HG03045 (cell line): ENCODE results near the gene DPF1.
"Not testable (repeated sequence)": the region's sequence is repeated elsewhere in the genome, so short reads cannot be mapped to it uniquely, and the experiment has no call there.

ENCODE experiments used
- ATAC-seq: cut with Tn5 transposase; IDR thresholded peaks from one replicate; pipeline ENCODE4 v1.9.1; 2021; ENCODE audit warnings: mild to moderate bottlenecking, moderate library complexity; ENCODE audit not compliant: unreplicated experiment

Gene DPF1

GRCh38 chr19:38224014-38224862, at the start of gene DPF1:
TSS of gene DPF1 (minus strand) at chr19:38224222. CDS start at chr19:38224142, 80 bp downstream.
- peak; percentile 65 for ATAC-seq

DNA sequence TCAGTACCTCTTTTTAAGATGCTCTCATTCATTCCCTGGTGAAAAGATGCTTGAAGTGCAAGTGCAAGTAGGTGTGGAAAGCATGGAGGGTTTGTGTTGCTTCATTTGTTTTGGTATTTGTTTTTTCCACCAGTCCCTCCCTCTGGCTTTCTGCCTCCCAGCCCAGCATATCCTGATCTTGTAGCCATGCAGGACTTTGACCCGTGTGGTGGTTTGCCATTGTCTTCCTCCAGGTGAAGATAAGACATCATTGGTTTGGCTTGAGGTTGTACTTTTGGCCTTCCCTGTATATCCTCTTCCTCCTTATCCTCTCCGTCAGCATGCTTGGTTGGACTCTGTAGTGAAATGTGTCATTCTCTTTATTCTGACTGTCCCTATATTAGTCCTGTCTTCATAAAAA, 49.5 kb upstream of the DPF1 start:
- ATAC-seq: no peak

DNA sequence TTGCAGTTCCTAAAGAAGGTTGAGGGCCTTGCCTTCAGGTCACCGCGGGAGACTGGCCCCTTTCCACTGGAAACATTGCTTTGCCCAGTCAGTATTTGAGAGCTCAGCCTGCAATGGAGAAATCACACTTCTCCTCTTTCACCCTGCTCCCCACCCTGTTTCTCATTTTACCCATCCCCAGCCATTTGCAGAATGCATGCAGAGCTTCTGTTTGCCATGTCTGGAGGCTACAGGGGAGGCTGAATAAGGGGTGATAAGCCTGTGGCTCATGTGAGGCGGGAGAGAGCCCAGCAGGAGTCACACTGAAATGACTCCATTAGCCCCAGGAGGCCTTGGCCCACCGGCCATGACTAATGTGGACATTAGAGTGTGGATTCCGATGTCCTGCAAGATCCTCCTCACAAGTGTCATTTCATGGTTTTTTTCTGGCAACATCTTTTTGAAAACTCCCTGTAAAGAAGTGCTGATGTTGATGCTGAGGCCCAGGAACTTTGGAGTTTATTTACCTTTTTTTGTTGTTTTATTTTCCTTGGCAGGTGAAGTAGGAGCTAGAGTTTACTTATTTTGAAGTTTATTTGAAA, 46.7 kb upstream of the DPF1 start:
- ATAC-seq: no peak

DNA sequence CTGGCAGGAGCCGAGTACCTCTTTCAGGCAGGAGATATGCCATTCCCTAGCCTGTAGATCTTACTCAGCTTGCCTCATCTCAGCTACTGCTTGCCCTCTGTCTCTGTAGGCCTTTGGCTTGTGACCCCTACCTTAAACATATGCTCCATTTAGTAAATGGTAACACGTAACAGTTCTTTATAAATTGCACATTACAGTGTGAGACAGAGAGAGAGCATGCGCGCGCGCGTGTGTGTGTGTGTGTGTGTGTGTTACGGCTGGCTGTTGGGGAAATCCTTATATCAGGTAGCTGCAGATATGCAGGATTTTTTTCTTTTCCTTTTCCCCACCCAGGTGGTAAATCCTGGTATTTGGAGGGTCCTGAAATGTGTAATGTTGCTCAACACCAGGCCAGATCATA, 44.5 kb upstream of the DPF1 start:
- no peak for ATAC-seq

DNA sequence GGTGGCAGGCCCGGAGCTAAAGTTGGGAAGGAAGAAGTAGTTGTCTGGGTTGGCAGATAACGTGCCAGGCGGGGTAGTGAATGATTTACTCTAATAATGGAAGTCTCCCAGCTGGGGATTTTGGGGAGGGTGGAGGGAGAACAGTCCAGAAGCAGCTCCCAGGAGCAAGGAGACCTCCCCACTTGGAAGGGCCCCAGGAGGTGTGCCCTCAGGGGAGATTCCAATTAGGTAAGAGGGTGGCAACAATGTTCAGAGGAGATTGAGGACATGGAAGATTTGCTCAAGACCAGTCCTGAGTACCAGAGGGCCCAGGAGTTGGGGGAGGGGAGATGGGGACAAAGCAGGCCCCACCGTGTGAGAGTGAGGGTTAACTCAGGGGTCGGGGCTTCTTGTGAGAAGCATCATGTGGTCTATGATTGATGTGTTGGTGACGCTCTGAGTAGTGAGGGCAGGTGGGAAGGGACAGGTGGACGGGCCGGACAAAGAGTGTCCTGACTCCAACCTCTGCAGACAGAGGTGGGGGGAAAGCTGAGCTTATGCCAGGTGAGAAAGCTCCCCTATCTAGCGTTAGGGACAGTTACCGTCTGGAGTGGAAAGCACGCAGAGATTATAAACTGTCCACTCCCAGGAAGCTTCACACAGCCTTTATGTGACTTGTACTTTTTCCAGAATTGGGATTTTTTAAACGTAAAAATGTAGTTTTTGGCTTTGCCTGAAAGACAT, 43.9 kb upstream of the DPF1 start:
- ATAC-seq: no peak

DNA sequence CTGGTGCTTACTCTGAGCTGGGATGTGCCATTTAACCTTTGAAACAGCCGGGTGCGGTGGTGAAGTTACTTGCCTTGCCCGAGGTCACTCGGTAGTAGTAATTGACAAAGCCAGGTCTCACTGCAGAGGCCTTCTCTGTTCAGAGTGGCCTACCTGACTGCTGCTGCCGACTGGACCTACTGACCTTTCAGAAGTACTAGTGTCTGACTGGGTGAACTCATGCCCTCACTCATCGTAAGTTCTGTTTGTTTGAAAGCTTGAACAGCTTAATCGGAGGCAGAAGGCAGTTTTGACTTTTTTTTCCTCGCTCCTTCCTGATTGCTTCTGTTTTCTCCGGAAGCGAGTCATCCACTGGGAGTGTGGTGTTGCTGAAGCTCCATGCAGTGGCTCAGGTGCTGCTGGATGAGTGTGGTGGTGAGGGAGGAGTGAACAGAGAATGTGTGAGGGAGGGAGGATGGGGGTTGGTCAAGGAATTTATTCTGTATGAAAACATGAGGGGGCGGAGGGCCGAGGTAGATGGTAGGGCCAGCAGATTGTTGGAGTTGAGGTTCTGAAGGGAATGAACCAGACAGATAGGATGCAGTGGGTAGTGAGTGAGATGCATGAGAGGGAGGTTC, 43.1 kb upstream of the DPF1 start:
- ATAC-seq: no peak

- ATAC-seq: no peak
Measured at GRCh38 chr19:38265921-38266429, 42.0 kb upstream of the DPF1 start.

- no peak for ATAC-seq
Measured at GRCh38 chr19:38265213-38265861, 41.3 kb upstream of the DPF1 start.

- ATAC-seq: no peak
Measured at GRCh38 chr19:38264486-38265212, 40.6 kb upstream of the DPF1 start, which contains the start of gene SPINT2. TSS of gene SPINT2 (plus strand) at chr19:38264573. CDS start at chr19:38264893, 320 bp downstream.

- no peak for ATAC-seq
Measured at GRCh38 chr19:38263689-38264485, 39.9 kb upstream of the DPF1 start.

DNA sequence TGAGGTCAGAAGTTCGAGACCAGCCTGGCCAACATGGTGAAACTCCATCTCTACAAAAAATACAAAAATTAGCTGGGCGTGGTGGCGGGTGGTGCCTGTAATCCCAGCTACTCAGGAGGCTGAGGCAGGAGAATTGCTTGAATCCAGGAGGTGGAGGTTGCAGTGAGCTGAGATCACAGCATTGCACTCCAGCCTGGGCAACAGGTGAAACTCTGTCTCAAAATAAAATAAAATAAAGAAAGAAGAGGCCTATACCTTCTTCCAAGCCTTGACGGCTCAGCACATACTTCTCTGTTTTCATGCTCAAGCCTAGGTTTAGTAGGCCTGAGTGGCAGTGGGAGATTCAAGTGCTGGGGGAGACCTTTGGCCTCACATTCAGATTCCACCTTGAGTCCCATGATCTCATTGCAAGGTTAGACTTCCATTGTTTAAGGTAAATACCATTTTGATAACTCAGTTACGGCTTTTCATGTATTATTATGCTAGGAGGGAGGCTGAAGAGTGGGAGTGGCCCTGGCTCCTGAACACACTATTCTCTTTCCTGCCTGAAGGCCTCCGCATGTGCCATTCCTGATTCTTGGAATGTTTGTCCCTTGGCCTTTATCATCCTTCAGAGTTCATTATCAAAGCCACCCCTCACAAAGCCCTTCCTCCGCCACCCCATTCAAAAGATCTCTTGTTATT, 38.7 kb upstream of the DPF1 start:
- ATAC-seq: no peak

DNA sequence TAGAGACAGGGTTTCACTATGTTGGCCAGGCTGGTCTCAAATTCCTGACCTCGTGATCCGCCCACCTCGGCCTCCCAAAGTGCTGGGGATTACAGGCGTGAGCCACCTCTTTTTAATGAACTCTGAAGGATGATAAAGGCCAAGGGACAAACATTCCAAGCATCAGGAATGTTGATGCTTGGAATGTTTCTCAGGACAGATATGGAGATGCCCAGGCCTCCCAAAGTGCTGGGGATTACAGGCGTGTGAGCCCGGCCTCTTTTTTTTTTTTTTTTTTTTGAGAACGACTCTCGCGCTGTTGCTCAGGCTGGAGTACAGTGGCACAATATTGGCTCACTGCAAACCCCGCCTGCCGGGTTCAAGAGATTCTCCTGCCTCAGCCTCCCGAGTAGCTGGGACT, 37.9 kb upstream of the DPF1 start:
- ATAC-seq: not testable (repeated sequence)

DNA sequence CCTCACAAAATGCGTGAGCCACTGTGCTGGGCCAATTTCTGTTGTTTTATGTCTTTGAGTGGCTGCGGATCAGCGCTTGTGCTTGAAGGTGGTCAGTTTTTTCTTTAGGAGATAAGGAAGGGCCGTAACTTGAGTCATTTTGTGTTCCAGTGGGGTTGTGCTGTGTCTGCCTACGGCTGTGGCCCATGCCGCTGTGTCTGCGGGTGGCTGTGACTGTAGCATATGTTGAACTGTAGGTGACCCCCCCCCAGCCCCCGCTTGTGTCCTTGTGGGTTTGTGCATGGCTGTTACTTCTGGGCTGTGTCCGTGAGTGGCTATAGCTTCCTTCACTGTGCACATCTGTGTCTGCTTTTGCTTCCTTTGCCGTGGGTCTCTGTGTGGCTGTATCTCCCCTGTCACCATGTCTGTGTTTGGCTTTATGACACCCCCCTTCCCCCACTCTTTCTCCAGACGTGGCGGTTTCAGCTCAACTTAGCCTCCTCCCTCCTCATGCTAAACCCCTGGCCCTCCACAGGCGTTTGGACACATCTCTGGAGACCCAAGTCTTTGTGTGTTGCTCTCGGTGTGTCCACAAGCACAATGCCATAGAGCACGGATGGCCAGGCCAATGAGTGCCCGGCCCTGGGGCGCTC, 31.5 kb upstream of the DPF1 start:
- ATAC-seq: no peak

DNA sequence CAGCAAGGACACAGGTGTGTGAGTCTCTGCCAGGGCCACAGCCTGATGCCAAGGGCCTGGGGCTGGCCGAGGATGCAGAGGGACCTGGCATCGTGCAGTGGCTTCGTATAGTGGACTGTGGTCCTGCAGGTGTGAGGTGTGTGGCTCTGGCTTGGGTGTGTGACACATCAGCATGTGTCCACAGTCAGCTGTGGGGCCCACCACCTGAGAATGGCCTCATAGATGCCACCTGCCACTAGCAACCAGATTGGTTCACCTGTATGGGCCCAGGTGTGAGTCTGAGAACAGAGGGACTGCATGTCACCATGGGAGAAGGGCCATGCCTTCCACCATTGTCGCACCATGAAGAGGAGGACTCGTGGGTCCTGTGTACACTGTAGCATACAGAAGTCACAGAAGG, 29.8 kb upstream of the DPF1 start:
- no peak for ATAC-seq

DNA sequence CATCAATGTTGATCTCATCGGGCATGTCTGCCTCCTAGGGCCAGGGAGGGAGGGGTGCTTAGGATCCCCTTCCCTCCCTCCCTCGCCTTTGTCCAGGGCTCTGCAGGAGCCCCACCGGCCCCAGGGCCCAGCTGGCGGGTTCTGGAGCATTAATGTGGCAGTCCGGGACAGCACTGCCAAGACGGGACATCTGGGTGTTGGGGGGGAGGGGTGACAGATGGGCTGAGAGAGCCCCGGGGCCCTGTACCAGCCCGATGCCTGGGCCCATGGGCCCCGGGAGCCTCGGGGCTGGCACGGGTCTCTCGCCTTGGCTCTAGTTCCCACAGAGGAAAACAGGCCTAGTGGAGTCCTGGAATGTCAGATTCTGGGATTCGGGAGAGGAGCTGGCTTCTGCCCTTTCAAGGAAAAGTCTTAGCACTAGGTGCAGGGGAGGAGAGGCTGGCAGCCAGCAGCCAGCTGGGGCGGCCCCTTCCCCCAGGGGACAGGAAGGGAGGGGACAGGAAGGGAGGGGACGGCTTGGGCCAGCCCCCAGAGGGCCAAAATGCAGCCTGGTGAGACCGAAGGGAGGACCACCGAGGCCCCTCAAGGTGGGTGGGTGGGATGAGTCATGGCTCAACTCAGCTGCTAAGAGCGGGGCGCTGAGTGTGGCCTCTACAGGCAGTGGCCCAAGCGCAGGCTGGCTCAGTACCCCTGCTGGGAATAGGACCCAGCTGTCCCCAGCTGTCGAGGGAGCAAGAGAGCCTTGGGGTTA, 29.1 kb upstream of the DPF1 start:
- ATAC-seq: no peak

GRCh38 chr19:38252385-38252784, 28.4 kb upstream of the DPF1 start:
- no peak for ATAC-seq

DNA sequence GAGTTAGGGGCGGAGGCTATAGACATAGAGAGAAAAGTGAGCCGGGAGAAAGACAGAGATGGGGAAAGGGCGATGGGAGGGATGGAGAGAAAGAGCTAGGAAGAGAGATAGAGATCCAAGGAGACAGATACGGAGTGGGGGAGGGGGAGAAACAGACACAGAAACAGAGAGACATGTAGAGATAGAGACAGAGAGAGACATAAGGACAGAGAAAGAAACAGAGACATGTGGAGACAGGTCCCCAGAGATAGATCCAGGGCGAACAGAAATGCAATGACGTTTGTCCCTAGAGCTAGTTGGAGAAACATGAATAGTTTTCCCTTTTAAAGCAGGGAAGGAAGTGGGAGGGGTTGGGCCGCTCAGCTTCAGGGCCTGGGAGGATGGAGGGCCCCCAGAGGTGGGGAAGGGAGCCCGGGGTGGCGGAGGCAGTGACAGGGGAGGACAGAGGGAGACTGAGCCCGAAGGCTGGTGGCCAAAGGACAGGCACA, 27.6 kb upstream of the DPF1 start:
- no peak for ATAC-seq
